ENCODE results near the gene NPAS2.

DNA sequence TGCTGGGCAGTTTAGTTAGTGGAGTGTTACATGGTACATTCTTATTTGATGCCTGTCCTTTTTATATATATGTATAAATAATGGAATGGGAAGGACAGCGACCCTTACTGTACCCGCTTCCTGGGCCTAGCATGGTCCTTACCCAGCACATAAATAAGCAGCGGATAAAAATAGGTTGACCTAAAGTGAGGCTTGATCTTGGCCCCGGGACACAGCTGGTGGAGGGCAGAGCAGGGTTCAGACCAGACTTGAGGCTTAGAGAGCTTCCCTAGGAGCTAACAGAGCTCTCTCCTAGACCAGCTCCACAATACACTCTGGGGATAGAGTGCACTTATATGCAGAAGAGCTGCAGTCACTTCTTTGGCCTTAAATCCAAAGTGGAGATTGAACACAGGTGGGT lies 135.3 kb downstream of the NPAS2 start:
- TF ChIP-seq, protein P1, sequence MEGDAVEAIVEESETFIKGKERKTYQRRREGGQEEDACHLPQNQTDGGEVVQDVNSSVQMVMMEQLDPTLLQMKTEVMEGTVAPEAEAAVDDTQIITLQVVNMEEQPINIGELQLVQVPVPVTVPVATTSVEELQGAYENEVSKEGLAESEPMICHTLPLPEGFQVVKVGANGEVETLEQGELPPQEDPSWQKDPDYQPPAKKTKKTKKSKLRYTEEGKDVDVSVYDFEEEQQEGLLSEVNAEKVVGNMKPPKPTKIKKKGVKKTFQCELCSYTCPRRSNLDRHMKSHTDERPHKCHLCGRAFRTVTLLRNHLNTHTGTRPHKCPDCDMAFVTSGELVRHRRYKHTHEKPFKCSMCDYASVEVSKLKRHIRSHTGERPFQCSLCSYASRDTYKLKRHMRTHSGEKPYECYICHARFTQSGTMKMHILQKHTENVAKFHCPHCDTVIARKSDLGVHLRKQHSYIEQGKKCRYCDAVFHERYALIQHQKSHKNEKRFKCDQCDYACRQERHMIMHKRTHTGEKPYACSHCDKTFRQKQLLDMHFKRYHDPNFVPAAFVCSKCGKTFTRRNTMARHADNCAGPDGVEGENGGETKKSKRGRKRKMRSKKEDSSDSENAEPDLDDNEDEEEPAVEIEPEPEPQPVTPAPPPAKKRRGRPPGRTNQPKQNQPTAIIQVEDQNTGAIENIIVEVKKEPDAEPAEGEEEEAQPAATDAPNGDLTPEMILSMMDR (IDR thresholded peaks at IDR 0.05): no peak
- TF ChIP-seq POLR2AphosphoS5 (IDR thresholded peaks at IDR 0.05) (no peak), POLR2A (IDR thresholded peaks at IDR 0.05; ENCODE audit: low read depth) (no peak)

All from esophagus muscularis mucosa (tissue), 3 donors.